ENCODE measurements around the gene C5orf24. TPM values are rescaled to one million over a fixed set of nuclear protein-coding genes. Genes with fewer than 3 reads are reported as not detected.
A peak's percentile ranks its signal among the peaks of the same experiment; 100 is the strongest.
"Not testable (repeated sequence)": the region's sequence is repeated elsewhere in the genome, so short reads cannot be mapped to it uniquely, and the experiment has no call there.

Gene C5orf24
- total RNA-seq, 2 donors from 2014 or later: 63.8 to 71.0 TPM

DNA sequence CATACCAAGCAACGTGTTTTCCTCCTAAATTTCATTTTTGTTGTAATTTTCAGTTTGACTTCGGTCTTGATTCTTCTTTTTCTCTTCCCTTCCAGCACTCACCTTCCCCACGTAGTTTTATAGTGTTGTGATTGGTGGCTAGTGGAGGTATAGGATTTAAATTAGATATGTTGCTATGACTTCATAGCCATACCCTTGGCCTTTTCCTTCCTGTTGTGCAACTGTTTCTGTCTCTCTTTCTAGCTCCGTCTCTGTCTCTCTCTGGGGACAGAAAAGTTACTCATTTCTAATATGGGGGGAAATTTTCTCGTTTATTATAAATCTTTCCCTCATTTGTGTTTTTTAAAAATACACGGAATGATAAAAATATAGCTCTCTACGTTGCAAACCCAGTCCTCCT lies 20.6 kb upstream of the C5orf24 start:
- Histone ChIP-seq H3K36me3 (peaks cover 15% of the 10 kb centered on the region), H3K27me3 (replicated peaks; ENCODE audit: insufficient read depth) (no peaks in the 10 kb centered on the region)
- DNase-seq (ENCODE audit: low spot score): no peak

DNA sequence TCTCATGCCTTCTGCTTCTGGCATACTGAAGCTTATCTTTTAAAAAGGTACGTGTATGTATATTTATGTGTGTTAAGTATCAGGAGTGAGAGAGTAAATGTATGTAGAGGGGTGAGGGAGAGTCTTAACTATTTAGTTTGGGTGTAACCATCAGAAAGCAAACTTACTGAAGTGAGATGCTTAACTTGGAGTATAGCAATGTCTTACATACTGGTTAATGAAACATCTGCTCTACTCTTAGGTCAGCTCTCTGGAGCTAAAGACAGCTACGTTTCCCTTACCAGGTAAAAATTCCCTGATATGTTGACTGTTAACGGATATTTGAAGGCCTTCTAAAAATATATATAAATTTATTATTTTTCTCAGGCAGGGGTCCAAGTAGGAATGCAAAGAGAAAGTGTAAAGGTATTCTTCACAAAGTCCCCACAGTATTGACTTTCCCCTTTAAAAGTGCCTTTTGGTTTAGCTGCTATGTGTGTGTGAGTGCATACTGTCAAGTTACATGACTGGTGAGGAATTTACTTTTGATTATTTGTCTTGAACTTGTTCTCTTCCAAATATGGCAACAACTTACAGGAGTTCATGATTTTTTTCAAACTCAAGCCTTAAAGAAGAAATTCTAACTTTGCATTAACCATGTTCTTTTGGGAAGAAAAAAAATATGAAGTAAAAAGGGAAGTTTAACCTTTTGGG lies 12.3 kb upstream of the C5orf24 start:
- Histone ChIP-seq H3K9me3 (no peaks in the 10 kb centered on the region), H3K4me1 (ENCODE audit: control insufficient read depth in 1 of 2, low read depth in 2 of 2) (peaks cover 22 to 49% of the 10 kb centered on the region in 2 donors), H3K4me3 (peak overlapping the region; percentile 20), H3K27me3 (replicated peaks; ENCODE audit: insufficient read depth) (no peaks in the 10 kb centered on the region), H3K36me3 (no peaks in the 10 kb centered on the region), H3K27ac (peak overlapping the region; percentile 89 to 94)
- TF ChIP-seq, protein P1, sequence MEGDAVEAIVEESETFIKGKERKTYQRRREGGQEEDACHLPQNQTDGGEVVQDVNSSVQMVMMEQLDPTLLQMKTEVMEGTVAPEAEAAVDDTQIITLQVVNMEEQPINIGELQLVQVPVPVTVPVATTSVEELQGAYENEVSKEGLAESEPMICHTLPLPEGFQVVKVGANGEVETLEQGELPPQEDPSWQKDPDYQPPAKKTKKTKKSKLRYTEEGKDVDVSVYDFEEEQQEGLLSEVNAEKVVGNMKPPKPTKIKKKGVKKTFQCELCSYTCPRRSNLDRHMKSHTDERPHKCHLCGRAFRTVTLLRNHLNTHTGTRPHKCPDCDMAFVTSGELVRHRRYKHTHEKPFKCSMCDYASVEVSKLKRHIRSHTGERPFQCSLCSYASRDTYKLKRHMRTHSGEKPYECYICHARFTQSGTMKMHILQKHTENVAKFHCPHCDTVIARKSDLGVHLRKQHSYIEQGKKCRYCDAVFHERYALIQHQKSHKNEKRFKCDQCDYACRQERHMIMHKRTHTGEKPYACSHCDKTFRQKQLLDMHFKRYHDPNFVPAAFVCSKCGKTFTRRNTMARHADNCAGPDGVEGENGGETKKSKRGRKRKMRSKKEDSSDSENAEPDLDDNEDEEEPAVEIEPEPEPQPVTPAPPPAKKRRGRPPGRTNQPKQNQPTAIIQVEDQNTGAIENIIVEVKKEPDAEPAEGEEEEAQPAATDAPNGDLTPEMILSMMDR (IDR thresholded peaks at IDR 0.05): no peak
- peak; percentile 82 for ATAC-seq (ENCODE audit: insufficient number of reproducible peaks, low FRiP score, low read depth)
- DNase-seq (ENCODE audit: low spot score): no peak

More for the DNA sequence above, 20.6 kb upstream of the C5orf24 start:
- peaks cover 0 to 6% of the 10 kb centered on the region in 2 donors for H3K4me1 ChIP-seq (ENCODE audit: control insufficient read depth in 1 of 2, low read depth in 2 of 2)
- TF ChIP-seq, protein P1 (IDR thresholded peaks at IDR 0.05): no peak
- no peak for ATAC-seq (ENCODE audit: insufficient number of reproducible peaks, low FRiP score, low read depth)
- H3K4me3 ChIP-seq: no peak overlapping the region
- no peak overlapping the region for H3K27ac ChIP-seq
- H3K9me3 ChIP-seq: no peaks in the 10 kb centered on the region

DNA sequence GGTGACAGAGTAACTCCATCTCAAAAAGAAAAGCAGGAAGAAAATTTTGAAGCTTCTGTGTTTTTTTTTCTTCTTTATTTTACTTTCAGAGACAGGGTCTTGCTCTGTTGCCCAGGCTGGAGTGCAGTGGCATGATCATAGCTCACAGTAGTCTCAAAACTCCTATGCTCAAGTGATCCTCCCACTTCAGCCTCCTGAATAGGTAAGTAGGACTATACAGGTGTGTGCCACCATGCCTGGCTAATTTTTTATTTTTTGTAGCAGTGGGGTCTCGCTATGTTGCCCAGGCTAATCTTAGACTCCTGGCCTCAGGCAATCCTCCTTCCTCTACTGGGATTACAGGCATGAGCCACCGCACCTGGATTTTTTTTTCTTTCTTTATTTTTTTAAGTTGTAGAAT lies 10.1 kb upstream of the C5orf24 start:
- H3K27me3 ChIP-seq (replicated peaks; ENCODE audit: insufficient read depth): no peaks in the 10 kb centered on the region
- ATAC-seq (ENCODE audit: insufficient number of reproducible peaks, low FRiP score, low read depth) (no peak), DNase-seq (ENCODE audit: low spot score) (no peak)
- no peaks in the 10 kb centered on the region for H3K9me3 ChIP-seq
- H3K4me1 ChIP-seq (ENCODE audit: control insufficient read depth in 1 of 2, low read depth in 2 of 2): peaks cover 22 to 50% of the 10 kb centered on the region in 2 donors
- peak overlapping the region; percentile 89 to 94 for H3K27ac ChIP-seq
- no peak overlapping the region for H3K4me3 ChIP-seq
- H3K36me3 ChIP-seq: no peaks in the 10 kb centered on the region
- TF ChIP-seq, protein P1 (IDR thresholded peaks at IDR 0.05): no peak

DNA sequence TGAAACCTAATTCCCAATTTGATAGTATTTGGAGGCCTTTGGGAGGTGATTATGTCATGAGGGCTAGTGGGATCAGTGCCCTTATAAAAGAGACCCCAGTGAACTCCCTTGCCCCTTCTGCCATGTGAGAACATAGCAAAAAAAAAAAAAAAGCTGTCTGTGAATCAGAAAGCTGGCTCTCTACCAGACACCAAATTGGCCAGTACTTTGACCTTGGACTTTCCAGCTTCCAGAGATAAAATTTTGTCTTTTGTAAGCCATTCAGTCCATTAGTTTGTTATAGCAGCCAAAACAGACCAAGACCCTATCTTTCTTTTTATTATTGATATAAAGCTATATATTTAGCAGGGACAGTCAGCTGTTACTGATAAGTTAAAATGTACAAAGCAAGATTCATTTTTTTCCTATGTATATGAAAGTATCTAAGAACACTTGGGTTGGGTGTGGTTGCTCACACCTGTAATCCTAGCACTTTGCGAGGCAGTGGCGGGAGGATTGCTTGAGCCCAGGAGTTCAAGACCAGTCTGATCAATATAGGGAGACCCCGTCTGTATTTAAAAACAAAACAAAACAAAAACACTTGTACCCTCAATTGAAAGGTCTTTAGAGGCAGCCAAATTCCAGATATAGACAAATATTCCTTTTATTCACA lies 8.1 kb upstream of the C5orf24 start:
- no peaks in the 10 kb centered on the region for H3K27me3 ChIP-seq (replicated peaks; ENCODE audit: insufficient read depth)
- H3K4me1 ChIP-seq (ENCODE audit: control insufficient read depth in 1 of 2, low read depth in 2 of 2): peaks cover 22 to 50% of the 10 kb centered on the region in 2 donors
- ATAC-seq (ENCODE audit: insufficient number of reproducible peaks, low FRiP score, low read depth): no peak
- no peak for DNase-seq (ENCODE audit: low spot score)
- TF ChIP-seq, protein P1 (IDR thresholded peaks at IDR 0.05): no peak
- H3K9me3 ChIP-seq: no peaks in the 10 kb centered on the region
- no peaks in the 10 kb centered on the region for H3K36me3 ChIP-seq
- H3K27ac ChIP-seq: no peak overlapping the region
- no peak overlapping the region for H3K4me3 ChIP-seq

DNA sequence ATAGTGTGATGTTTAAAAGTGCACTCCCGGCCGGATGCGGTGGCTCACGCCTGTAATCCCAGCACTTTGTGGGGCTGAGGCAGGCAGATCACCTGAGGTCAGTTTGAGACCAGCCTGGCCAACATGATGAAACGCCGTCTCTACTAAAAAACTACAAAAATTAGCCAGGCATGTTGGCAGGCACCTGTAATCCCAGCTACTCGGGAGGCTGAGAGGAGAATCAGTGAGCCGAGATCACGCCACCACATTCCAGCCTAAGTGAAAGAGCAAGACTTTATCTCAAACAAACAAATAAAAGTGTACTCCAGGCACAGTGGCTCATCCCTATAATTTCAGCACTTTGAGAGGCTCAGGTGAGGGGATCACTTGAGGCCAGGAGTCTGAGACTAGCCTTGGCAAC lies 7.4 kb upstream of the C5orf24 start:
- H3K36me3 ChIP-seq; H3K27me3 ChIP-seq (replicated peaks; ENCODE audit: insufficient read depth); H3K9me3 ChIP-seq; ATAC-seq (ENCODE audit: insufficient number of reproducible peaks, low FRiP score, low read depth); H3K4me3 ChIP-seq; DNase-seq (ENCODE audit: low spot score); H3K27ac ChIP-seq: not testable (repeated sequence)
- peaks cover 18 to 43% of the 10 kb centered on the region in 2 donors for H3K4me1 ChIP-seq (ENCODE audit: control insufficient read depth in 1 of 2, low read depth in 2 of 2)

Data from thoracic aorta (tissue), 2 donors.